NCI-H2081 (cell line): ENCODE measurements around the gene IQSEC3.
A peak's percentile ranks its signal among the peaks of the same experiment; 100 is the strongest.
"Not testable (repeated sequence)": the region's sequence is repeated elsewhere in the genome, so short reads cannot be mapped to it uniquely, and the experiment has no call there.

Source experiments
- DNase-seq, 2 experiments: peaks; one replicate each; lab custom pipeline; 2025; lab: John Stamatoyannopoulos, UW

Gene IQSEC3

DNA sequence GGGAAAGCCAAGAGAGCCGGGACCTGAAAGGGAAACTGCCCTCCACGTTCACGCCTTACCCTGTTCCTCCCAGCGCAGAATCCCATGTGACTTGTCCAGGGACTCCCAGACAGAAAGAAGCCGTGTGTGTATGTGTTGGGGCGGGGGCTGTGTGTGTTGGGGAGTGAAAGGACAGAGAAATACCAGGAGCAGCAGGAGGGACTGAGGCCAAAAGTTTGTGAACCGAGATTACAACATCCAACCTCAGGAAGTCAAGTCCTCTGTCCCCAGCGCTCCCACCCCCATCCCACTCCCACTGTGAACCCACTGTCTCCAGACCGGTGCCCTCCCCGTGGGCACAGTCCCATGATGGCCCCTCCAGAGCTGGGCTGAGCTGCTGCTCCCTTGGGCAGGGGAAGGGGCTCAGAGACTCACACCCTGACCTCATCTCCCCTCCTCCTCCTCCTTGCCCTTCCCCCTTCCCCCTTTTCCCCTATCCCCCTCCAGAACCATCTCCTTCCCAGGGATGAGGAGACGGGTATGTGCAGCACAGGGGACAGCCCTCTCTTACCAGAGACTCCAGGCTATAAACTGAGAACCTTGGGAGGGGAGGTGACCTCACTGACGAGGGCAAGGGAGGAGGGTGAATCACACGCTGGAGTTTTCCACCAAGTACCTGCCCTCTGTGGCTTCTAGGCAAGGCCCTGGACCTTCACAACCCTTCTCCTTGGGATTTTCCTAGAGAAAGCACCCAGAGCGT lies 147.6 kb downstream of the IQSEC3 start, which contains the start of gene SLC6A12:
SLC6A12 (minus strand) TSS at position 155 of the 739 bp plus-strand sequence. CDS start 4,171 bp downstream, outside the sequence.
- no peak for DNase-seq

DNA sequence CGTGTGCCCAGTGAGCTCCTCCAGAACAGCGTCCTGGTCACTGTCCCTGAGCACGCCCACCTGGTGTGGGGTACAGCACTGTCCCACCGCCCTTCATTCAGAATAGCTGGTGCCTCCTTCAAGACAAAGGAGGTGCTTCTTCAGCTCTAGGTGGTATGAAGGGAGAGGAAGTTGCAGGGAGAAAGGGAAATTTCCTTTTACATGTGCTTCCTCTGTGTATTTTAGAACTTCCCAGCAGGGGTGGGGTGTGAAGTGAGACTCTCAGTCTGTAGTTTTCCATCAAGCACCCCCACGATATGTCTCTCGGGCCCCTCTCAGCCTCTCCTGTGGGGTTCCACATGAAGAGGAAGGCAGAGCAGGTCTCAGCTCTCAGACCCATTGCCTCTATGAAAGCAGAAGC lies 148.5 kb downstream of the IQSEC3 start:
- no peak for DNase-seq

DNA sequence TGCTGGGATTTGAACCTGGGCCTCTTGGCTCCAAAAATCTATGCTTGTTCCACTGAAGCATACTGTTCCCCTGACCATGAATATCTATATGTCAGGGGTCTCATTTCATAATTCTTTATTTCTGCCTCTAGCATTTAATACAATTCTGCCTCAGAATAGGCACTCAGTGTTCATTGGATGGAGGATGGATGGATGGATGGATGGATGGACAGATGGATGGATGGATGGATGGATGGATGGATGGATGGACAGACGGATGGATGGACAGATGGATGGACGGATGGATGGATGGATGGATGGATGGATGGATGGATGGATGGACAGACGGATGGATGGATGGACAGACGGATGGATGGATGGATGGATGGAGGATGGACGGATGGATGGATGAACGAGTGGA lies 150.5 kb downstream of the IQSEC3 start:
- DNase-seq: not testable (repeated sequence)

DNA sequence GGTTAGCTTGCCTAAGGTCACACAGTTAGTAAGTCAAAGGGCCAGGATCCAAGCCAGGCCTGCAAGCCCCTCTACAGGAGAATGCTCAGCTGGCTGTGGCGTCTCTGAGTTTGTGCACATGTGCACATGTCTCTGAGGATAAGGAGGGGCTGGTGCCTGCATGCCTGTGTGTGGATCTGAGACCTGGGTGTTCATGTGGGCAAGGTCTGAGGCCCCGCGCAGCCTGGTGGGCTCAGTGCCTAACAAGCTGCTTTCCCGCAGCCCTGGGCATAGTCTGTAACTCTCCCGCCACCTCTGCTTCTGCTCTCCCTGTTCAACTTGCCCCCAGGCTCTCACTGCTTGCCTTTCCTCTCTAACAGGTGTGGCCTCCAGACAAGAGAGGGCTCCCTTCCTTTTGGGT lies 151.7 kb downstream of the IQSEC3 start:
- DNase-seq: no peak

DNA sequence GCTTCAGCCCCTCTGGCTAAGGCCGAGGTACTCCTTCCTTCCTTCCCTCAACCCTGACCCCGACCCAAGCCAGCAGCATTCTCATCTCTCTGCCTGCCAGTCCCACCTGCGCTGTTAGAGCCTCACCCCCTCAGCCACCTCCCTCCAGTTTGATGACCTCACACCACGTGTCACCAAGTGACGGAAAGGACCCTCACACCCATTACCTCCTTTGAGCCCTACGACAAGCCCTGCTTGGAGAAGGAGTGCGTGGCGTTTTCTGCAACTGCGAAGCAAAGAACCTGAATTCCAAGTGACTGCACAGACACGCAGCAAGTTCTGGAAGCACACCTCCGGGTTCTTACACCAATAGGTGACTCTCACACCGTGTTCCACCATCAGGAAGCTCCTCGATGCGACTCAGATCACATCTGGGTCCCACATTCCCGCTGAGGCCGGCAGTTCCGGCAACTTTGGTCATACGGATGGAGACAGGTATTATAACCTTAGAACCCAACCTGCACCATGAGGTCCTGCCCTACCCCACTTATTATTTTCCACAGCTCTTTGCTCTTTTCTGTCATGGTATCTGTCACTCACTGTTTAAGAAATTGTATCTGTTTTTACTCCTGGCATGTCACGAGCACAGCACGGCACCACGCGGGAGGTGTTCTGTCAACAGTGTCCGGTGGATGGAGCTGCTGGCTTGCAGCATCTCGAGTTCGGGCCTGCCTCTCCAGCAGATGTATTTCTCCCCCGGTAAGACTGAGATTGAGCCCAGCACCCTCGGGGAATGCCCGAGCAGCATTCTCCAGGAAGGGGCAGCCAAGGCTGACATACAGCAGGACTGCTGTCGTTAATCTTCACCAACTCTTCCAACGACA lies 152.4 kb downstream of the IQSEC3 start:
- DNase-seq: no peak

DNA sequence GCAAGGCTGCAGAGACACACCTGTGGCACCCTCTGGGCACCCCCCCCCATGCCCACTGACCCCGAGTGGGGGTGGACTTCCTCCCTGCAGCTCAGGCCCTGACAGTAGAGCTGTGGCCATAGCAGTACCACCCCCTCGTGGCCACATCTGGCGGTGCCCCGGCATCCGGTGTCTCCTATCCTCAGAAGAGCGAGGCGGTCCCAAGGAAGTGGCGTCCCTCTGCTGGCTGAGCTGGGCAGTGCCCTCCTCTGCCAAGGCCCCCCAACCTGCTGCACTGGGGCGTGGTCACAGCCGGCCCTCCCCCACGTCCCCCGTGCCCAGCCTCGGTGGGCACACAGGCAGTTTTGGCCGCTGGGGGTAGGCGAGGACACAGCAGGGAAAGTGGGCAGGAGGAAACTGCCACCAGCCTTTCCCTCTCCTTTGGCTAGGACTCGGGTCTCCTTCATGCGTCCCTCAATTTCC lies 153.4 kb downstream of the IQSEC3 start:
- DNase-seq: peak; percentile 73 to 78

DNA sequence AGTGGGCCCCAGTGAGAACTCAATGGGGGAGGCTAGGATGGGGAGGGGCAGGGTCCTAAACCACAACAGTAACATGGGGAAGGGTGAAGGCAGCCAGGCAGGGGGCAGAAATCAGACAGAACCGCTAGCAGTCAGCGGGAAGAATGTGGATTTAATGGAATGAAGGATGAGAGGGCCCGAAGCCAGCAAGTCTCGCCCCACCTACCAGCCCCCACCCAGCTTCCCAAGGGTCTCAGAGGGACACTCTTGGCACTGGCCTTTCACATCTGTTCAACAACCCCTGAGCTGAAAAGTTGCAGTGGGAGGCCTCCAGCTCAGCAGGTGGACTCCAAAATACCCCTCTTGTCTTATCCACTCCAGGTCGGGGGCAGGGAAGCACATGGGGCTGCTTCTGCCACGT lies 153.9 kb downstream of the IQSEC3 start:
- DNase-seq: no peak

DNA sequence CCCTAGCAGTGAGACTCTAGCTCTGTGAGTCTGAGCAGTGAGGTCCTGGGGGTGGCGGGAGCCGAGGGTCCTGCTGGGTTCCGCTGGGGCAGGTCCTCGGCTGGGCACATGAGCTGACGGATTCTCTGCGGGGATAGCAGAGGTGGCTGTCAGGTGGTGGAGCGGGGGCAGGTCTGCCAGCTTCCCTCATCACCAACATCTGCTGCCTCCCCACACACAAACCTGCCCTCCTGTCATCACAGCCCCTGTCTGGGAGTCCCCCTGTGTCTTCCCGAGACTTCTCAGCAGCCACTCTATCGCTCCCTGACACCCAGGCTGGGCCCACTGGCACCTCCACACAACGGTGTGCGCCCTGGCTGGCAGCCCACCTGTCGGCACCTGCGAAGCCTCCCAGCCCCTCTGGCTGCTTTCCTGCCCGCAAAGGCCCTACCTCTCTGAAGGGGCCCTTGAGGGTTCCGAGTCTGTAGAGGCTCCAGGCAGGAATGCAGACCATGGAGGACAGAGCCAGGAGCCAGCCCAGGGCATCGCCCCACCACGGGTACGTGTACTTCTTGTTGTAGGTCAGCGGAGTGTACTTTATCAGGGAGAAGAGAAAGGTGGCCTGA lies 154.5 kb downstream of the IQSEC3 start:
- no peak for DNase-seq

DNA sequence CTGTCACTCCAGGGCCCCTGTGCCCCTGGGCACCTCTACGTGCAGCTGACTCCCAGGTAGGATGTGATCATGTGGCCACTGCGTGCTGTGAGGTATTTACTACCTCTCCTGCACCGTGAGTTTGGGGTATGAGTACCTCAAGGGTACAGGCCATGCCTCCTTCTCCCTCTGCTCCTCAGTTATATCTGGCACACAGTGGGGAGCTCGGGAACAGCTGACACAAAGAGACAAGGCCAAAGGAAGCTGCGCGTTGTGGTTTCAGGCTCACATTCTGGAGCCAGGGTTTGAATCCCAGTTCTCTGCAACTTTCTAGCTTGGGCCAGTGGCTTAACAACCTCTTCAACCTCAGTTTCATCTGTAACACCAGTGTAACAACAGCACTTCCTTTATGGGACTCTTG lies 155.2 kb downstream of the IQSEC3 start:
- no peak for DNase-seq

DNA sequence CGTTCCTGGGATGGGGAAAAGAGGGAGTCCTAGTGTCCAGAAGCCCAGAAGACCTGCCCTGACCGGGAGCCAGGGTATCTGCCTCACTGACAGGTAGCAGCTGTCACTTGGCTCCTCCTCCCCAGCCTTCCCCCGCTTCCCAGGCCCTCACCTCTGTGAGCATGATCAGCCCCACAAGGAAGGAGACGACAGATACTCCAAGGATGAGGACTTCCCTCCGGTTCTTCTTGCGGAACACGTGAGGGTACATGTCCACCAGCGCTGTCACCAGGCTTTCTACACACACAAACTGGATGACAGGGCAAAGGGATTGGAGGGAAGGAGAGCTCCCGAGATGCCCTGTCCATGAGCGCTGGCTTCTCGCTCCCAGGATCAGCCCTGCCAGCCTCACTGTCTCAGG lies 157.3 kb downstream of the IQSEC3 start:
- DNase-seq: no peak

DNA sequence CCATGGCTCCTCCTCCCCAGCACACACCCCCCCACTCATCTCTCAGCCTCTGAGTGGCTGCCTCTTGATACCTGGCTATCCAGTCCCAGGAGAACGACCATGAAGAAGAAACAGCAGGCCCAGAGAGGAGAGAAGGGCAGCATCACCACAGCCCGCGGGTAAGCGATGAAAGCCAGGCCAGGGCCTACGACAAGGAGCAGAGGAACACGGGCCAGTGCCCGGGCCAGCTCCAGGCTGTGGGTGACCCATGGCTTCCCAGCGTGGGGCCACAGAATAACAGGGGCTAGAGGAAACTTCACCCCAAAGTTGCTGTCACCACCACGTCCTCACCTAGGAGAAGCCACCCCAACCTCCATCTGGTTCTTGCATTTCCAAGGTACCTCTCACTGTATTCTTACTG lies 157.8 kb downstream of the IQSEC3 start:
- no peak for DNase-seq

DNA sequence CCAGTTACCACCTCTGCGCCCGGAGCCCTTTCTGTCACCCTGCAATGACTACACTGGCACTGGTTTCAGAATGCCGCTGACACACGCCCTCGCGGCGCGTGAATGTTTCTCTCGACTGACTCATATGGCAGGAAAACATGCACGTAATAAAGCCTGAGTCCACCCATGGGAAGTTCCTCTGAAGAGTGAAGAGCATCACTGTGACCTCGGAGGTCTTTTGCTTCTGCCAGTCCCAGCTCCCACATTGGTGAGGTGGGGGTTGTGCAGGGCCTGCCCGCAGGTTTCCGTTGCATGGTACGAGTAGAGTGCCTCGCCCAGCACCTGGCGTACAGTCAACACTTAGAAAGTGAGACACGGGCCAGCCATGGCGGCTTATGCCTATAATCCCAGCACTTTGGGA lies 158.4 kb downstream of the IQSEC3 start:
- DNase-seq: no peak

DNA sequence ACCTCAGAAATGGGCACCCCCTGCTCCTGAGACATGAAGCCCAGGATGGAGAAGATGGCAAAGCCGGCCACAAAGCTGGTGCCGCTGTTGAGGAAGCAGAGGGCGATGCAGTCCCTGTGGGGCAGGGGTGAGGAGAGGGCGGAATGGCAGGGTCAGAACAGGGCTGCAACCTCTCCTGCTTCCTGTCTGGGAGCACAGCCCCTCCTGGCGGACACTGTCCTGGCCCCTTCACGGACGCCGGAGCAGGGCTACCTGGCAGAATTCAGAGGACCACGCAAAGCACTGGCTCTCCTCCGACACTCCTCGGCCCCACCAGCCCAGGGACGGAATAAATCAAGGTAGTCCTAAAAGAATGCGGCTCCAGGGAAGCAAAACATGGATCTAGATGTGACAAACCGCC lies 159.8 kb downstream of the IQSEC3 start:
- no peak for DNase-seq

DNA sequence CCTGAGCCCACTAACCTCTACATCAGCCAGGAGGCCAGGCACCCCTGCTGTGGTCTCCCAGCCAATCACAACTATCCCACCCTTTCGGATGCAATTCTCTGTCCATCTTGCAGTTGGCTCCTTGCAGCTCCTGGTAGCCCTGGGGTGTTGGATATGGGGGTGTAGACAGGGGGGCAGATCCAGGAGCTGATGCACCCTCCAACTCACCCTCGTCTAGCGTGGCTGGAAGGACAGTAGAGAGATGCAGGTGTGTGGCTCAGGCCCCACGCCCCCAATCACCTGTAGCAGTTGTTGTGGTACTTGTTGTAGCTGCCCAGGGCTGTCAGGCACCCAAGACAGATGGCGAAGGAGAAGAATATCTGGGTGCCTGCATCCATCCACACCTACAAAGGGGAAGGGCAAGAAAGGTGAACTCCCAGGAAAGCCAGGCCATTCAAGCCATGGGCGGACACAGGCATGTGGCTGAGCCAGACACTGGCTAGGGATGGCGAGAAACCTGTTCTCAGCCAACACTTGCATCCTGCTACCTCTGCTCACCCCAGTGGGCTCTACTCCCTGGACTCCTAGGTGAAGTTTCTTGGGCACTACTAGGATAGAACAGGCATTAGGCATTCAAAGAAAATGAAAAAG lies 160.8 kb downstream of the IQSEC3 start:
- DNase-seq: no peak
